Gastrocnemius medialis (tissue), 4 donors: ENCODE measurements around the gene DOCK10.

ENCODE experiments used
- POLR2A ChIP-seq, 2 donors: fragments of 450-650 bp; IDR thresholded peaks; one replicate each; pipeline ENCODE4 v1.6.1; 2017; ENCODE audit warnings: antibody characterized with exemption in 2 of 2, mild to moderate bottlenecking in 2 of 2, moderate library complexity in 2 of 2
- TF ChIP-seq, protein P1 (sequence below), 5 experiments: fragments of 450-650 bp in 3 of 5; fragments of 200-600 bp in 2 of 5; sonication (generic) in 2 of 5; IDR thresholded peaks in 4 of 5; conservative IDR thresholded peaks in 1 of 5; 1 replicate in 4 of 5; 2 replicates in 1 of 5; pipeline ENCODE4 v1.5.1; 2016 to 2019; ENCODE audit warnings: antibody characterized with exemption in 5 of 5, mild to moderate bottlenecking in 3 of 5, moderate library complexity in 3 of 5

DNA sequence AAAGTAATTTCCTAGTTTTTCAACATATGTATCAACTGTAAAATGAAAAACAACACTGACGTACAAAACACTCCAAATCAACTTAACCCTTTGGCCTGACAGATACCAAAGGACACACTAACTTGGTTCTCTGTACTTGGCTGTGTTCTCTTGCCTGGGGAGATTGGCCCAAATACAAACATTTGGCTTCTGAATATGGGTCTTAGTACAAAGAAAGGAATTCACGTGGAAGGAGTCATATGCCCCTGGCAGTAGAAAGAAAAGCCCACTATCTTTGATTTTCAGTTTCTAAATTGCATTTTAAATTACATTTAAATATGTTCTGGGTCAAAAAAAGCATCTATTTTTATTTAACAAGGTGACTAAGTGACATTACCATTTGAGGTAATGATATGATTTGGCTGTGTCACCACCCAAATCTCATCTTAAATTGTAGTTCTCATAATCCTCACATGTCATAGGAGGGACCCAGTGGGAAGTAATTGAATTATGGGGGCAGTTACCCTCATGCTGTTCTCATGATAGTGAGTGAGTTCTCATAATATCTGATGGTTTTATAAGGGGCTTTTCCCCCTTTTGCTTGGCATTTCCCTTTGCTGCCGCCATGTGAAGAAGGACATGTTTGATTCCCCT, 172.6 kb downstream of the DOCK10 start:
- TF ChIP-seq, protein P1, sequence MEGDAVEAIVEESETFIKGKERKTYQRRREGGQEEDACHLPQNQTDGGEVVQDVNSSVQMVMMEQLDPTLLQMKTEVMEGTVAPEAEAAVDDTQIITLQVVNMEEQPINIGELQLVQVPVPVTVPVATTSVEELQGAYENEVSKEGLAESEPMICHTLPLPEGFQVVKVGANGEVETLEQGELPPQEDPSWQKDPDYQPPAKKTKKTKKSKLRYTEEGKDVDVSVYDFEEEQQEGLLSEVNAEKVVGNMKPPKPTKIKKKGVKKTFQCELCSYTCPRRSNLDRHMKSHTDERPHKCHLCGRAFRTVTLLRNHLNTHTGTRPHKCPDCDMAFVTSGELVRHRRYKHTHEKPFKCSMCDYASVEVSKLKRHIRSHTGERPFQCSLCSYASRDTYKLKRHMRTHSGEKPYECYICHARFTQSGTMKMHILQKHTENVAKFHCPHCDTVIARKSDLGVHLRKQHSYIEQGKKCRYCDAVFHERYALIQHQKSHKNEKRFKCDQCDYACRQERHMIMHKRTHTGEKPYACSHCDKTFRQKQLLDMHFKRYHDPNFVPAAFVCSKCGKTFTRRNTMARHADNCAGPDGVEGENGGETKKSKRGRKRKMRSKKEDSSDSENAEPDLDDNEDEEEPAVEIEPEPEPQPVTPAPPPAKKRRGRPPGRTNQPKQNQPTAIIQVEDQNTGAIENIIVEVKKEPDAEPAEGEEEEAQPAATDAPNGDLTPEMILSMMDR (IDR thresholded peaks at IDR 0.05 in 4 of 5, conservative IDR thresholded peaks at IDR 0.05 in 1 of 5) = no peak
- no peak for TF ChIP-seq POLR2A (IDR thresholded peaks at IDR 0.05)
